HG03103 (cell line): ENCODE measurements around the gene DDX1.

Source experiments
- ATAC-seq: cut with Tn5 transposase; IDR thresholded peaks from one replicate; pipeline ENCODE4 v1.9.1; 2021; ENCODE audit warnings: low read depth; ENCODE audit not compliant: unreplicated experiment

Gene DDX1

GRCh38 chr2:15626967-15627366 is 35.3 kb downstream of the DDX1 start:
- ATAC-seq, result no peak

DNA sequence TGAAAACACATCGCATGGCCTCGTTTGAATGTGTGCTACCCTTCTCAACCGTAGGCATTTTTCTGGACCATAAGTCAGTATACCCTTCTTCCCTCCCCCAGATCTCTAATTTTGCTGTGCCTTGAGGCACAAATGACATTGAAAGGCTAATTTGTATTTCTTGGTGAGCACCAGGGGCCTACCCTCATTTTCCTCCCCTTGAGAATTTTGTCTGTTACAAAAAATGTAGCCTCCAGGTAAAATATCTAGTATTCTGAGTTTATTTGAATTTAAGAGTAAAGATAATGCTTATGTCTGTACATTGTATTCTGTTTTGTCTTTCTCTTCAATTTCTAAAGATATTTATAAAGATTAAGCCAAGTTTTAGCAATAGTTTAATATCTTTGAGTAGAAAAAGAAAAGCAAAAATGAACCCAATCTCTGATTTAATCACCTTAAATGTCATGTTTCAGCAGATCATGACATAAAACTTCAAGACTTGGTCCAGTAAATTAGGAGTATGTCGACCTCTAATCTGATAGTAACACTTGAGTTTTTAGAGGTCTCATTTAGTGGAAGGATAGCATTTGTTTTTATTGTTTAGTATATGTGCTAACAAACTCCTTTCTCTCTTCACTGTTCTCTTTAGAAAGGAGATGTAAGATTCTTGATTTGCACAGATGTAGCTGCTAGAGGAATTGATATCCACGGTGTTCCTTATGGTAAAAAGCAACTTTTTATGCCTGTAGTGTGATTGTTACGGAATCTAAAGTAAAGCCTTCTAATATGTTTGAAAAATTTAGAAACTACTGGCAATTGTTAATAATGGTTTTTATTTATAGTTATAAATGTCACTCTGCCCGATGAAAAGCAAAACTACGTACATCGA is 36.4 kb downstream of the DDX1 start:
- ATAC-seq, result no peak

GRCh38 chr2:15628899-15629855 is 37.5 kb downstream of the DDX1 start:
- ATAC-seq, result no peak

DNA sequence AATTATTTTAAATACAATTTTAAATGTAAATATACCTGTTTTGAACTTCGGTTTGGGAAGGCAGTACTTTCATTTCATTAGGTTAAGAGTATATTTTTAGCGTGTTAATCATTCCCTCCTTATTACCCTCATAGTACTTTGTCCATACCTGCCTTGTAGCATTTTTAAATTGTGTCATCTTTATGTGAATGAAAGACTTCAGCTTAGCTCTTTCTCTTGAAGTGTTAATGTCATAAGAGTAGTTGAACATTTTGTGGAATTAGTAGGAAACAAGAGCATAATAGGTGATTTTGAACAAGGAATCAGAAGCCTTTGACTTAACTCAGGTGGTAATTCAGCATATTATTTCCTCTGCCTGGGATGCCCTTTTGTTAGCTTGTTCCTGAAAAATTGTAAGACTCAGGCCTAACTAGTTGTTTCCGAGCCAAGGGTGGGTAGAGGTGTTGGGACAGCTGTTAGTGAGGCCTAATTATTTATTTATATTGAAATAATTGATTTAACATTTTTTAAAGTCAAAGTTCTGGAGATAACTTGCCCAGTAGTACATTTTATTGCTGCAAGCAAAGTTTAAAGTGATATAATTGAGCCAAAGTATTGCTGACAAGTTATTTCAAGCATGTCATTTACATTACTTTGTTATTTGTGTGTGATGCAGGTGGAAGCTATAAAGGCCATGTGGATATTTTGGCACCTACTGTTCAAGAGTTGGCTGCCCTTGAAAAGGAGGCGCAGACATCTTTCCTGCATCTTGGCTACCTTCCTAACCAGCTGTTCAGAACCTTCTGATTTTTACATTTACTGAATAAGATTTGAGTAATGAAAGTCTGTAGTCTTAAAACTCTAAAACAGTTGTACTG is 38.7 kb downstream of the DDX1 start:
- no peak for ATAC-seq

DNA sequence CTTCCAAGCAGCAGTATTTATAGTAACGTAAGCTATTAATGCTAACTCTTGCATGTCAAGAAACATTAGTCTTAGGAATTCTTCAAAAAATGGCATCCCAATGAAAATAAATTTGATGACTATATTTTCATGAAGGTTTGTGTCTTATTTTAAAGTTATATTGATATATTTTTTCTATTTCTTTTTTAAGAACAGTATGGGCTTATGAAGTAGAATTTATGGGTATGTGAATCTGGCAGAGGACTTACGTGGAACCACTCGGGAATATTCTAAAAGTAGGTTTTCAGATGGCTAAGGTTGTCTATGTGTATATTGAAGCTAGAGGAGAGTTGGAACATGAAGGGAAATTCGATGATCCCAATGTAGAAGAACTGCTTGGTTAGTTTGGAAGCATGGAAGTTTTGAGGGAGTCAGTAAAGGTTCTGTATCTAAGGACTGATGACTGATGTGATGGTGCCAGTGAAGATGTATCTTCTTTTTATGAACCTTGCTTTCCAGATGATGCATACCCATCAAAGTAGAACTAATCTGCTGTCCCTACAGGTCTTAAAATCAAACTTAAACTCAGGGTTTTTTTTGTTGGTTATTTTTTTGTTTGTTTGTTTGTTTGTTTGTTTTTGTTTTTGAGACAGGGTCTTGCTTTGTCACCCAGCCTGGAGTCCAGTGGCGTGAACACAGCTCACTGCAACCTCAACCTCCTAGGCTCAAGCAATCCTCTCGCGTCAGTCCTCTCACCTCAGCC is 39.5 kb downstream of the DDX1 start:
- no peak for ATAC-seq

DNA sequence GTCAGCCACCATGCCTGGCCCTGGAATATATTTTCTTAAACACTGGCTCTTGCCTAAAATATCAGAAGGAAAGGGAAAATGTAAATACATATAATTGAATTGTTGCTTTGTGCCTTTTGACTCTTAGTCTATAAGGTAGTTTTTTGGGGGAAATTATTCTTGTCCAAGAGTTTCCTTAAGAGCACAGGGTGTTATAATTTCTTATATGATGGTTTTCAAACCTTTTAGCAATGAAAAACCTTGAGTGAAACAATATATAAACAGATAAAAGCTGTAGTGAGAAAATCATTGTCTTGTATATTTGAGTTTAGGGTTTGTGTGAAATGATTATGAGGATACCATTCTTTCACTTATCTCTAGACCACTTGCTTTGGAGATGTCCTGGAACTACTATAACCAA is 40.2 kb downstream of the DDX1 start:
- ATAC-seq, result no peak

DNA sequence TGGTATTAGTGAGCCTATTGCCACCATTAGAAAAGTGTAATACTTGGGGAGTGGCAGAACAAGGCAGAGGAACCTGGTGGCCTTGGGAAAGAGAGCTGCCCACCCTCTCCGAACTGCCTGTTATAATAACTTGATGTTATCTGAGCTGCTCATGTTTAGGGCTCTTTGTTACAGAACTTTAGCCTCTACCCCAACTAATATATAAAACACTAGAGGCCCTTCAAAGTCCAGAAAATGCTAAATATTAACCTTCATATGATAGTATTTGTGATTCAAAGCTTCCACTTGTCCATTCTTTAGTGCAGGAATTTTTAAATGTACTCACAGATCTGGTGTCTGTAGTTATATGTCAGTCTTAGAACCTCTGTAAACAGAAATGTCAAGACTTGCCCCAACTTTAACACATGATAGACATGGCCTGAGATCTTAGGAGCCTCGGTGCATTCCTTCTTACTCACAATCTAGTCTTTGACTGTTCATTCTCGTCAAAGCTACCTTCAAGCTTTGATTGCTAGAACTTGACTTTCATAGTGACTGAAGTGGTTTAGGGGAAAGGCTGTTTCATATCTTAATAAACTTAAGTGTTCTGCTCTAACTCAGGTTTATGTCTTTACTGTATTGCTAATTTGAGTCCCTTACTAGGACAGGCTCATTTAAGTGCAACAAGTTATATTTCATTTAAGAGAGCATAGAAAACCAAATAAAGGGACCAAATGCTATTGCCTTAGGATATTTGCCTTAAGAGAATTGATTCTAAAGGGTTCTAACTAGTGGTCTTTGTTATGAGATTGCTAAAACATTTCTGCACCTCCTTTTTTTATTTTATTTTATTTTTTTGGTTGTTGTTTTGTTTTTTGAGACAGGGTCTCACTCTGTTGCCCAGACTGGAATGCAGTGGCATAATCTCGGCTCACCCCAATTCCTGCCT is 41.6 kb downstream of the DDX1 start:
- ATAC-seq, result no peak

GRCh38 chr2:15633971-15634346 is 42.3 kb downstream of the DDX1 start:
- ATAC-seq, result no peak

- ATAC-seq, result no peak
These were observed 43.3 kb downstream of the DDX1 start for GRCh38 chr2:15634846-15635490.

GRCh38 chr2:15636972-15637785 is 45.5 kb downstream of the DDX1 start:
- peak; percentile 95 for ATAC-seq

GRCh38 chr2:15638720-15639119 is 47.1 kb downstream of the DDX1 start:
- ATAC-seq, result no peak

DNA sequence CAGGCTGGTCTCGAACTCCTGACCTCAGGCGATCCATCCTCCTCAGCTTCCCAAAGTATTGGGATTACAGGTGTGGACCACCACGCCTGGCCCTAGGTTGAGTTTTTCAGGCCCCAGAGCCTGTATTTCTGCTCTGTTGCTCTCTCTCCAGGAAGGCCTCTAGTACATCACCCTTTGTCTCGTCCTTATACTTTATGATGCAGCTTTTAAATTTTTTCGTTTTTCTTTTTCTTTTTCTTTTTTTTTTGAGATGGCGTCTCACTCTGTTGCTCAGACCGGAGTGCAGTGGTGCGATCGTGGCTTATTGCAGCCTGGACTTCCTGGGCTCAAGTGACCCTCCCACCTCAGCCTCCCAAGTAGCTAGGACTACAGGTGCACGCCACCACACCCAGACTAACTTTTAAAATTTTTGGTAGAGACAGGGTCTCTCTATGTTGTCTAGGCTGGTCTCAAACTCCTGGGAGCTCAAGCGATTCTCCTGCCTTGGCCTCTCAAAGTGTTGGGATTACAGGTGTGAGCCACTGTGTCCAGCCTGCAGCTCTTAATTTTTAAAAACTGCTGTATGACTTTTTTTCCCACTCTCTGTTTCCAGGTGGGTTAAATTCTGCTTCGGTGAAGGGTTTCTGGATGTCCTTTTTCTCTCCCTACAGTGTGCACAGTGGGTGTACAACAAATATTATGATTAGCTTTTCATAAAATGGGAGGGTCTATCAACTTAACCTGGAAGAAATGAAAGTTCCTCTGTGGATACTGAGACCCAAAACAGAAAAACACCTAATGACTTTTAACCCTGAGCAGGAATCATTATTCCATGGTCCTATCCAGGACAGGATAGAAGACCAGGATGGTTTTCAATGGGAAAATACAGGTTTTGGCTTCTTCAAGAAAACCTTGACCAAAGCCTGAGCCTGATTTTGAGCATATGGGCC is 47.9 kb downstream of the DDX1 start:
- ATAC-seq, result no peak

GRCh38 chr2:15640261-15640711 is 48.6 kb downstream of the DDX1 start:
- no peak for ATAC-seq

- no peak for ATAC-seq
These were observed 49.1 kb downstream of the DDX1 start for GRCh38 chr2:15640784-15641183.

GRCh38 chr2:15641530-15641982 is 49.9 kb downstream of the DDX1 start:
- no peak for ATAC-seq
